Choroid plexus epithelial cell (primary cell): Measurements from ENCODE around the gene DPP10.
"Not testable (repeated sequence)": the region's sequence is repeated elsewhere in the genome, so short reads cannot be mapped to it uniquely, and the experiment has no call there.

Experiments used
- DNase-seq: peaks from one replicate; pipeline ENCODE4 v3.0.0-alpha.2; 2010; ENCODE audit warnings: low read depth
- H3K4me3 ChIP-seq: 2 replicates; pipeline ENCODE4 v1.5.1; 2011; ENCODE audit warnings: low read depth, mild to moderate bottlenecking, control low read depth, low read length, moderate library complexity
- TF ChIP-seq, protein P1 (sequence below): conservative IDR thresholded peaks from 2 replicates; pipeline ENCODE4 v1.5.1; 2011; ENCODE audit warnings: low read depth, mild to moderate bottlenecking, control low read depth, inconsistent platforms, low read length, moderate library complexity

The DPP10 gene

DNA sequence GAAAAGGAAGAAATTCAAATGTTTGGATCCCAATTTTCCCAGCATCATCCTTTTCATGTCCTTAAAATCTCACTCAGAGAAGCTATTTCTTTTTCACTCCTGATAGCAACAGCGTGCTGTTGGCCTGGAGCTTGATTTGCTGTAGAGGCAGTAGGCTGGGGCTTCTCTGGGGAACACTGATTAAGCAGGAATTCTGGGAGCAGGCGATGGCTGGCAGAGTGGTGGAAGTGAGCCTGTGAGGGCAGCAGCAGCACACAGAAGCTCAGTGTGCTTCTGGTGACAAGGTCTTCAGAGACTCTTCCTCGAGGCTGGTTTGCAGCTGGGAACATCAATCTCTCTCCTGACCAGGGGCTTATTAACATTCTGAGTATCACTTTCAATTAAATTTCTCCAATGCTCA lies 284.6 kb downstream of the DPP10 start:
- H3K4me3 ChIP-seq, result no peak overlapping the region
- TF ChIP-seq, protein P1, sequence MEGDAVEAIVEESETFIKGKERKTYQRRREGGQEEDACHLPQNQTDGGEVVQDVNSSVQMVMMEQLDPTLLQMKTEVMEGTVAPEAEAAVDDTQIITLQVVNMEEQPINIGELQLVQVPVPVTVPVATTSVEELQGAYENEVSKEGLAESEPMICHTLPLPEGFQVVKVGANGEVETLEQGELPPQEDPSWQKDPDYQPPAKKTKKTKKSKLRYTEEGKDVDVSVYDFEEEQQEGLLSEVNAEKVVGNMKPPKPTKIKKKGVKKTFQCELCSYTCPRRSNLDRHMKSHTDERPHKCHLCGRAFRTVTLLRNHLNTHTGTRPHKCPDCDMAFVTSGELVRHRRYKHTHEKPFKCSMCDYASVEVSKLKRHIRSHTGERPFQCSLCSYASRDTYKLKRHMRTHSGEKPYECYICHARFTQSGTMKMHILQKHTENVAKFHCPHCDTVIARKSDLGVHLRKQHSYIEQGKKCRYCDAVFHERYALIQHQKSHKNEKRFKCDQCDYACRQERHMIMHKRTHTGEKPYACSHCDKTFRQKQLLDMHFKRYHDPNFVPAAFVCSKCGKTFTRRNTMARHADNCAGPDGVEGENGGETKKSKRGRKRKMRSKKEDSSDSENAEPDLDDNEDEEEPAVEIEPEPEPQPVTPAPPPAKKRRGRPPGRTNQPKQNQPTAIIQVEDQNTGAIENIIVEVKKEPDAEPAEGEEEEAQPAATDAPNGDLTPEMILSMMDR, result no peak
- DNase-seq, result no peak

DNA sequence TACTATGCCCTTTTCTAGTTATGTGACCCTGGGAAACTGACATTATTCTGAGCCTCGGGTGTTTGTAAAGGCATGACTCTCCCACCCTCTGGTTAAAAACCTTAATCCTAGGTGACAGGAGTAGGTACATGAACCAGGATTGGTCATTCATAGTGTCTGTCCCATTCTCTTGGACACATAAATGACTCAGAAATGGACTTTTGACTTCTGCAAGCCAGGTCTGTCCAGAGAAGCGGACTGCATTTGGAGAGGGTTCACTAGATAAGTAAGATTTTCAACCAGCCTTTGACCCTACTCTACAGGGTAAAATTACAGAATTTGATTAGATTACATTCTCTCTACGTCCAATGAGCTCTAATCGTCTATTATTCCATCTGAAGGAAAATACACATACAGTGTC lies 285.9 kb downstream of the DPP10 start:
- TF ChIP-seq, protein P1, result no peak
- no peak for DNase-seq
- no peak overlapping the region for H3K4me3 ChIP-seq

DNA sequence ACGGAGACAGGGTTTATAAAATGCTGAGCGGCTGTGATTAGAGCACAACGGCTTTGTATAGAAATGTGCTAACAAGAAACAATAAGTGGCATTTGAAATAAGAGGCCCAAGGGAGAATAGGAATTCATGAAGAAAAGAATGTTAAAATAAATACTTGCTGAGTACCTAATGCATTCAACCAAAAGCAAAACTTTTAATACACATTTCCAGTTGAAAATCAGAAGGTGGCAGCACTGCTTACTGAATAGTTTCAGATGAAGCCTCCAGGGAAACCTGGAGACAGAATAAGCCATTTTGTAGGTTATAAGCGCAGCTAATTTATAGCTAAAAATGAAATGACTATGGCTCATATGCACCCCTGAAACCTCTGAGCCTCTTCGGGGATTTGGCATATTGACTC lies 286.6 kb downstream of the DPP10 start:
- TF ChIP-seq, protein P1, result no peak
- H3K4me3 ChIP-seq, result no peak overlapping the region
- DNase-seq, result no peak

DNA sequence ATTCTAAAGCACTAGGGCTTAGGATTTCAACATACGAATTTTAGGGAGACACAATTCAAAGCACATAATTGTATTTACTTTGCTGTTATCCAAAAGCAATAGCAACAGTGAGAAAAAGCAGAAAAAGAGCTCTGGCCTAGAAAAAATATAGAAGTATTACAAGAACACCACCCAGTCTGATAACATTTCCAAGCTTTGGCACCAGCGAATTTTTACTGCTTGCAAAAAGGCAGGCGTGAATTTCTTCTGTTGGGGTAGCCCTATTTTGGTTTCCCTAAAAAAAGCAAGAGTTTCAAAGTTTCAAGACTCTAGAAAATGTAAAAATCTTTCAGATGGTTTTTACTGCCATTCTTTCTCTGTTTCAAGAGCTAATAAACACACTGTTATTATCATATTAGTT lies 292.7 kb downstream of the DPP10 start:
- no peak overlapping the region for H3K4me3 ChIP-seq
- TF ChIP-seq, protein P1, result no peak
- DNase-seq, result no peak

DNA sequence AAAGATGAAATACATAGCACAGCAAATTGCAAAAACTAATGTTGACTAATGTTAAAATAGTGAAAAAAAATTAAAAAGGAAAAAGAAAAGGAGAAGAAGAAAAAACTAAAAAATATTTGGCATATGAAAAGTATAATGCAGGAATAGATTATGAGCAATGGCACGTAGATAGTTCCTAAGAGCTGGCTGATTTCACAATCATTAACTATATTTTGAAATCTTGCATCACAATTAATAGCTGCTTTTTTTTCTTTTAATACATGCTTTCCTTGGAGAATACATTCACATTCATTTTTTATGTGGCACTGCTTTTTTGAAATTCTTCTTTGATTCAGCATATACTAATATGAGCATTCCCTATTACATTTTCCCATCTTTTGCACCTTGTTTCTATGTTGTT lies 299.8 kb downstream of the DPP10 start:
- TF ChIP-seq, protein P1, result no peak
- no peak overlapping the region for H3K4me3 ChIP-seq
- no peak for DNase-seq

DNA sequence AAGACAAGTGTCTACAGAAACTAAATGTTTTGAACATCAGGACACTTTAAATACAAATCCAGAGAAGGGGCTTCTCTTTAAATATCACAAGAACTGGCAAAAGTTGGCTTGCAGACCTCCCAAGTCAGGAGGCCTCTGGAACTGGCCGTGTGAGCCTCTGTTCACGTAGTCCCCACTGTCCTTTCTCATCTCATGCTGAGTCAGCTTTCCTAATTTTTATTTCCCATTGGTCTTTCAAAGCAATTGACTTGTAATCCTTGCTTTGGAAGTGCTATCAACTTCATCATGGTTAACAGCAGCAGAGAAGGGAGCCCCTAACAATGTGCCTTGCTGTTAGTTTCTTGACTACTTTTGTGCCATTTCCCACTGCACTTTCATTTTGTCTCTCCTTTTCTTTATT lies 303.3 kb downstream of the DPP10 start:
- no peak overlapping the region for H3K4me3 ChIP-seq
- TF ChIP-seq, protein P1, result no peak
- no peak for DNase-seq

DNA sequence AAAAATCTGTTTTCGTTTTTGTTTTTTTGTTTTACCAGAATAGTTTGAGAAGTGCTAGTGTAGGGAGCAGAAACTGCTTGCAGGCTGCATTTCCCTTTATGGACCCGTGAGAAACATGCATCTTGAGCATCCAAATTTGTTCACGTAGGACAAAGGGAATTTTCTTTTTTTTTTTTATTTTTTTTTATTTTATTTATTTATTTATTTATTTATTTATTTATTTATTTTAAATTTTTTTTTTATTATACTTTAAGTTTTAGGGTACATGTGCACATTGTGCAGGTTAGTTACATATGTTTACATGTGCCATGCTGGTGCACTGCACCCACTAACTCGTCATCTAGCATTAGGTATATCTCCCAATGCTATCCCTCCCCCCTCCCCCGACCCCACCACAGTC lies 305.7 kb downstream of the DPP10 start:
- DNase-seq, H3K4me3 ChIP-seq: not testable (repeated sequence)

DNA sequence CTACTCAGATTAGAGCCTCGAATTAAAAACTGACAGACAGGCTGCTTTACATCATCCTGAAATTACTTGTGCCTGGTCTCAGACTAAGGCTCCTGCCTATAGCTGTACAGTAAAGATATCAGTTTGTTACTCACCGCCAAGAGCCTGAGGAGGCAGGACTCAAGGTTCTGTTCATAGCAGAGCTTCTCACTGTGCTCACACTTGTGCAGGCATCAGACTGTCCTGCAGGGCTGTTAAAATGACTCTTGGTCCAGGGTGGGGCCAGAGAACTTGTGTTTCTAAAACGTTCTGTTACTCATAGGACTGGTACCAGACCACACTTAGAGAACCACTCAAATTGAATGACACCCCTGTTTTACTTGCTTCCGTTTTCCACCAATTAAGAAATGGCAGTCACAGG lies 310.0 kb downstream of the DPP10 start:
- TF ChIP-seq, protein P1, result no peak
- DNase-seq, result no peak
- H3K4me3 ChIP-seq, result no peak overlapping the region
